K562 (cell line): Measurements from ENCODE around the gene RMND5B. TPM values are rescaled to one million over a fixed set of nuclear protein-coding genes. Genes with fewer than 3 reads are reported as not detected.

Source experiments
- ATAC-seq: fragments of 200-7000 bp; cut with Tn5 transposase; 3 replicates; pipeline ENCODE4 v1.9.1; 2020; ENCODE audit warnings: moderate library complexity
- BruUV-seq: library from RNA; stranded (reverse); fragments of 400-500 nt; replicated peaks from 2 replicates; lab custom pipeline; 2021; lab: Mats Ljungman, UMichigan
- CTCF ChIA-PET: fragments of 300-600 bp; formaldehyde crosslinking; extraction: SDS; loops from one replicate; lab custom pipeline; 2021; ENCODE audit warnings: low intra/inter-chr PET ratio; lab: Yijun Ruan, JAX
- POLR2A ChIA-PET: fragments of 300-600, 350-650 bp; sonication (Branson Sonifier 250); formaldehyde crosslinking; extraction: SDS; loops from one replicate; lab custom pipeline; 2021; ENCODE audit warnings: antibody characterized with exemption, inconsistent platforms; lab: Yijun Ruan, JAX
- DNase-seq, 4 experiments: peaks; one replicate each; pipeline versions ENCODE4 v3.0.0 to v3.0.0-alpha.2; 2011 to 2018; ENCODE audit warnings: low spot score in 3 of 4, mixed read lengths in 3 of 4; ENCODE audit errors: extremely low read depth in 1 of 4
- FAIRE-seq: peaks from 2 replicates; lab custom pipeline; 2011; peaks lifted over from hg19 to GRCh38; lab: Jason Lieb, UNC
- H2AFZ ChIP-seq: 2 replicates; pipeline ENCODE4 v1.6.0; 2011; ENCODE audit warnings: low read depth, low read length, control low read depth, inconsistent platforms
- H3K27ac ChIP-seq: fragments of 200-600 bp; 3 replicates; pipeline ENCODE4 v1.8.0; 2011; ENCODE audit warnings: low read depth, mild to moderate bottlenecking, control low read depth, inconsistent platforms, low read length, moderate library complexity, mixed read lengths; ENCODE audit errors: extremely low read depth
- H3K27me3 ChIP-seq, 2 experiments: fragments of 300-600 bp in 1 of 2; 2 replicates in 1 of 2; 3 replicates in 1 of 2; pipeline versions ENCODE4 v1.6.0 to v1.8.0; 2011; ENCODE audit warnings: inconsistent platforms in 2 of 2, low read length in 2 of 2, mild to moderate bottlenecking in 1 of 2, mixed read lengths in 1 of 2, moderate library complexity in 1 of 2; ENCODE audit not compliant: control insufficient read depth in 2 of 2, insufficient read depth in 2 of 2
- H3K36me3 ChIP-seq: fragments of 300-600 bp; 3 replicates; pipeline ENCODE4 v1.8.0; 2011; ENCODE audit warnings: mild to moderate bottlenecking, low read length, inconsistent platforms; ENCODE audit not compliant: control insufficient read depth, insufficient read depth
- H3K4me1 ChIP-seq, 2 experiments: fragments of 200-600 bp in 1 of 2; replicated peaks in 1 of 2; 2 replicates in 1 of 2; 3 replicates in 1 of 2; pipeline versions ENCODE4 v1.5.1 to v1.8.0; 2011; ENCODE audit warnings: inconsistent platforms in 2 of 2, low read length in 2 of 2, mild to moderate bottlenecking in 1 of 2, mixed read lengths in 1 of 2, moderate library complexity in 1 of 2; ENCODE audit not compliant: control insufficient read depth in 2 of 2, insufficient read depth in 2 of 2
- H3K4me2 ChIP-seq: 2 replicates; pipeline ENCODE4 v1.6.1; 2011; ENCODE audit warnings: low read length, control low read depth, inconsistent platforms, mixed read lengths; ENCODE audit not compliant: insufficient read depth
- H3K4me3 ChIP-seq: fragments of 200-600 bp; sonication (generic), shearing (Covaris generic); 2 replicates; pipeline ENCODE4 v1.5.1; 2016; ENCODE audit warnings: control low read depth, inconsistent platforms
- H3K79me2 ChIP-seq: fragments of 200-600 bp; 3 replicates; pipeline ENCODE4 v1.8.0; 2011; ENCODE audit warnings: low read length, inconsistent platforms; ENCODE audit not compliant: control insufficient read depth, insufficient read depth
- H3K9ac ChIP-seq, 2 experiments: 2 replicates each; pipeline versions ENCODE4 v1.6.0 to v1.6.1; 2011; ENCODE audit warnings: low read depth in 2 of 2, low read length in 2 of 2, control low read depth in 1 of 2, inconsistent platforms in 1 of 2, mild to moderate bottlenecking in 1 of 2, mixed read lengths in 1 of 2; ENCODE audit not compliant: insufficient read depth in 1 of 2
- H3K9me1 ChIP-seq: one replicate; pipeline ENCODE4 v1.6.0; 2011; ENCODE audit warnings: inconsistent platforms, mild to moderate bottlenecking, low read length, moderate library complexity; ENCODE audit not compliant: control insufficient read depth, insufficient read depth
- H3K9me3 ChIP-seq: replicated peaks from 2 replicates; pipeline ENCODE4 v1.5.1; 2011; ENCODE audit warnings: low read depth, low read length, inconsistent platforms; ENCODE audit not compliant: control insufficient read depth, insufficient read depth
- H4K20me1 ChIP-seq: replicated peaks from 2 replicates; pipeline ENCODE4 v1.6.1; 2011; ENCODE audit warnings: low read length, inconsistent platforms, mixed read lengths; ENCODE audit not compliant: control insufficient read depth, insufficient read depth
- GTF2A2 ChIP-seq: IDR thresholded peaks from 2 replicates; pipeline ENCODE4 v1.6.1; 2016; ENCODE audit warnings: mild to moderate bottlenecking, missing genetic modification characterization, missing compliant biosample characterization
- RFX5 ChIP-seq: IDR thresholded peaks from 2 replicates; pipeline ENCODE4 v1.6.1; 2011; ENCODE audit warnings: low read depth, mild to moderate bottlenecking, improper control_type of control experiment, low read length
- ZFP30 ChIP-seq: fragments of 250-450 bp; sonication (Bioruptor Pico); IDR thresholded peaks from 2 replicates; pipeline ENCODE4 v1.8.0; 2022; ENCODE audit warnings: moderate library complexity, mild to moderate bottlenecking, inconsistent platforms, borderline replicate concordance
- ZNF717 ChIP-seq: fragments of 250-450 bp; sonication (Bioruptor Pico); IDR thresholded peaks from 2 replicates; pipeline ENCODE4 v1.5.0; 2021
- whole genome bisulfite sequencing: fragments of 100-300 bp; shearing (Covaris generic); methylation state at CpG from one replicate; pipeline ENCODE4 v1.1.6; 2016; ENCODE audit warnings: low coverage, mixed read lengths; ENCODE audit not compliant: insufficient coverage; ENCODE audit errors: missing lambda C conversion rate; 5-methylcytosine and 5-hydroxymethylcytosine counted together
- in situ Hi-C: fragments of 300-500 bp; cut with MboI; formaldehyde crosslinking; loops from 4 replicates; pipeline ENCODE4 v1.15.0; 2018; ENCODE audit warnings: inconsistent platforms, mixed read lengths
- intact Hi-C: fragments of 100-400 bp; cut with micrococcal nuclease; formaldehyde crosslinking; loops from 2 replicates; pipeline ENCODE4 v1.14.2; 2022
- polyA plus RNA-seq, 8 experiments: library from polyadenylated mRNA; depleted of rRNA in 4 of 8; stranded (reverse) in 5 of 8; unstranded in 3 of 8; fragments of >200 nt; fragmentation: Nextera tagmentation in 2 of 8; fragmentation: Illumina TruSeq in 1 of 8; extraction: Ambion mirVana in 2 of 8; extraction: Trizol in 1 of 8; gene quantifications; 2 replicates each; pipeline versions ENCODE4 v1.2.1 to v1.2.3, GENCODE V29; 2011 to 2014; ENCODE audit warnings: inconsistent platforms in 1 of 8, missing spikeins in 1 of 8
- total RNA-seq, 7 experiments: library from RNA; depleted of rRNA in 6 of 7; stranded (reverse); fragments of >200 nt in 6 of 7; fragmentation: Illumina TruSeq in 2 of 7; extraction: Trizol in 2 of 7; gene quantifications; 2 replicates each; pipeline versions ENCODE4 v1.2.1 to v1.2.3, GENCODE V29; 2011 to 2021; ENCODE audit warnings: low replicate concordance in 1 of 7
- TF ChIP-seq, protein P1 (sequence below): sonication (generic); formaldehyde crosslinking; IDR thresholded peaks from 2 replicates; pipeline ENCODE4 v1.8.1; 2023; ENCODE audit warnings: mild to moderate bottlenecking, missing genetic modification reagents
- TF ChIP-seq, protein P2 (sequence below): fragments of 250-450 bp; sonication (Bioruptor Pico); IDR thresholded peaks from 2 replicates; pipeline ENCODE4 v1.5.0; 2021

RMND5B gene
- total and polyA plus RNA-seq, 9 of the 15 experiments (the other 6 are each of a cell fraction or from before 2014, with no cell fraction given) = 2.6 to 57.0 (median 28.3) TPM

DNA sequence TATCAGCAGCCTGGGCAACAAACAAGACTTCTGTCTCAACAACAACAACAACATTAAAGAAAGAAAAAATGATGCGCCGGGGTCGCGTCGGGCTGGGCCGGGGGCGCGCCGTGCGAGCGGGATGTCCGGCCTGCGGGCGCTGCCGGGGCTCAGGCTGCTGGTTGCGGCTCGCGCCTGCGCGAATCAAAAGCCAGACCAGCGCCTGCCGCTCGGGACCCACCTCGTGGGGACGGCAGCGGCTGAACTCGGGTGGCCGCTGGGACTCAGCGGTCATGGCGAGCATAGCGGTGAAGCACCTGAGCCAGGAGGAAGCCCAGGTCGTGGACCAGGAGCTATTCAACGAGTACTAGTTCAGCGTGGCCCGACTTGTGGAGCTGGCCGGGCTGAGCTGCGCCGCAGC lies 34.8 kb downstream of the RMND5B start:
- H4K20me1 ChIP-seq = no peaks in the 10 kb centered on the region
- ChIA-PET POLR2A (interaction anchor here (0.7 kb wide), 1 partner anchor 90 kb away, joined by 4 read pairs; no protein-coding TSS in a partner anchor), CTCF (interaction anchor here (5.9 kb wide), 1 partner anchor 89 kb away, joined by 108 read pairs; no protein-coding TSS in a partner anchor)
- peaks cover 8 to 20% of the 10 kb centered on the region in 2 experiments; a peak in 3 of 5 replicates for H3K27me3 ChIP-seq
- TF ChIP-seq, protein P1, sequence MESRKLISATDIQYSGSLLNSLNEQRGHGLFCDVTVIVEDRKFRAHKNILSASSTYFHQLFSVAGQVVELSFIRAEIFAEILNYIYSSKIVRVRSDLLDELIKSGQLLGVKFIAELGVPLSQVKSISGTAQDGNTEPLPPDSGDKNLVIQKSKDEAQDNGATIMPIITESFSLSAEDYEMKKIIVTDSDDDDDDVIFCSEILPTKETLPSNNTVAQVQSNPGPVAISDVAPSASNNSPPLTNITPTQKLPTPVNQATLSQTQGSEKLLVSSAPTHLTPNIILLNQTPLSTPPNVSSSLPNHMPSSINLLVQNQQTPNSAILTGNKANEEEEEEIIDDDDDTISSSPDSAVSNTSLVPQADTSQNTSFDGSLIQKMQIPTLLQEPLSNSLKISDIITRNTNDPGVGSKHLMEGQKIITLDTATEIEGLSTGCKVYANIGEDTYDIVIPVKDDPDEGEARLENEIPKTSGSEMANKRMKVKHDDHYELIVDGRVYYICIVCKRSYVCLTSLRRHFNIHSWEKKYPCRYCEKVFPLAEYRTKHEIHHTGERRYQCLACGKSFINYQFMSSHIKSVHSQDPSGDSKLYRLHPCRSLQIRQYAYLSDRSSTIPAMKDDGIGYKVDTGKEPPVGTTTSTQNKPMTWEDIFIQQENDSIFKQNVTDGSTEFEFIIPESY (CRISPR knock-in tag) = peak; percentile 63
- TF ChIP-seq ZFP30 (CRISPR knock-in tag) (no peak), RFX5 (no peak), GTF2A2 (tag) (no peak), ZNF717 (CRISPR knock-in tag) (no peak)
- TF ChIP-seq, protein P2, sequence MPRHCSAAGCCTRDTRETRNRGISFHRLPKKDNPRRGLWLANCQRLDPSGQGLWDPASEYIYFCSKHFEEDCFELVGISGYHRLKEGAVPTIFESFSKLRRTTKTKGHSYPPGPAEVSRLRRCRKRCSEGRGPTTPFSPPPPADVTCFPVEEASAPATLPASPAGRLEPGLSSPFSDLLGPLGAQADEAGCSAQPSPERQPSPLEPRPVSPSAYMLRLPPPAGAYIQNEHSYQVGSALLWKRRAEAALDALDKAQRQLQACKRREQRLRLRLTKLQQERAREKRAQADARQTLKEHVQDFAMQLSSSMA (CRISPR knock-in tag) = no peak
- no peak overlapping the region for H3K9ac ChIP-seq
- FAIRE-seq (no peak), ATAC-seq (no peak), DNase-seq (peak in 1 of 4 experiments; percentile 5)
- no peak overlapping the region for H3K4me3 ChIP-seq
- WGBS = 68% methylated on average over 27 of the region's 38 CpGs
- intact Hi-C loops (loop anchor here (10.0 kb wide), 1 partner anchor 171 kb away; the partner anchor contains the start of gene PROP1), in situ Hi-C loops (no loop called here)
- peaks cover 3 to 15% of the 10 kb centered on the region in 2 experiments; a peak in 3 of 5 replicates for H3K4me1 ChIP-seq
- H3K4me2 ChIP-seq = no peak overlapping the region
- H3K36me3 ChIP-seq = no peaks in the 10 kb centered on the region
- H3K27ac ChIP-seq = no peak overlapping the region
- no peaks in the 10 kb centered on the region for H3K9me1 ChIP-seq
- BruUV-seq = no TSS peak
- H3K9me3 ChIP-seq = no peaks in the 10 kb centered on the region
- no peak overlapping the region for H2AFZ ChIP-seq
- H3K79me2 ChIP-seq = no peaks in the 10 kb centered on the region
